22Rv1 (cell line): Measurements from ENCODE around the gene PRRT3.

Source experiments
- CTCF ChIP-seq: fragments of 450-650 bp; IDR thresholded peaks from 2 replicates; pipeline ENCODE4 v1.5.1; 2017; ENCODE audit warnings: mild to moderate bottlenecking
- ZFX ChIP-seq: fragments of 450-650 bp; IDR thresholded peaks from 2 replicates; pipeline ENCODE4 v1.6.1; 2017; ENCODE audit warnings: antibody characterized with exemption, borderline replicate concordance

- TF ChIP-seq CTCF = no peak
- no peak for TF ChIP-seq ZFX
Observed at GRCh38 chr3:9951962-9952805, at the start of gene PRRT3.
